Skeletal muscle tissue (tissue), 4 donors: ENCODE data around the gene WDR70. TPM values are rescaled to one million over a fixed set of nuclear protein-coding genes. Genes with fewer than 3 reads are reported as not detected.

Source experiments
- H3K27ac ChIP-seq: one replicate; pipeline ENCODE4 v1.7.0; 2013; ENCODE audit warnings: mild to moderate bottlenecking, low read depth, low read length, inconsistent platforms
- H3K27me3 ChIP-seq, 3 donors: one replicate each; pipeline ENCODE4 v1.7.0; 2013; ENCODE audit warnings: low read length in 3 of 3; ENCODE audit not compliant: control insufficient read depth in 3 of 3, insufficient read depth in 3 of 3
- H3K36me3 ChIP-seq, 3 donors: one replicate each; pipeline ENCODE4 v1.7.0; 2013; ENCODE audit warnings: low read length in 3 of 3; ENCODE audit not compliant: control insufficient read depth in 3 of 3, insufficient read depth in 3 of 3
- H3K4me1 ChIP-seq, 3 donors: one replicate each; pipeline ENCODE4 v1.7.0; 2013; ENCODE audit warnings: low read length in 3 of 3, mild to moderate bottlenecking in 3 of 3; ENCODE audit not compliant: control insufficient read depth in 3 of 3, insufficient read depth in 3 of 3
- H3K4me3 ChIP-seq, 3 donors: one replicate each; pipeline ENCODE4 v1.7.0; 2013; ENCODE audit warnings: low read length in 3 of 3
- H3K9ac ChIP-seq, 3 donors: one replicate each; pipeline ENCODE4 v1.7.0; 2013; ENCODE audit warnings: low read length in 3 of 3, mild to moderate bottlenecking in 3 of 3, moderate library complexity in 2 of 3, low read depth in 1 of 3
- H3K9me3 ChIP-seq, 3 donors: one replicate each; pipeline ENCODE4 v1.7.0; 2013; ENCODE audit warnings: low read length in 3 of 3; ENCODE audit not compliant: control insufficient read depth in 3 of 3
- total RNA-seq: library from RNA; depleted of rRNA; stranded (reverse); fragments of >200 nt; gene quantifications from one replicate; pipeline ENCODE4 v1.2.3, GENCODE V29; 2014
- donor health status: Osteomylitis.

WDR70 gene
- total RNA-seq, 1 donor from 2014 or later = 23.0 TPM

GRCh38 chr5:37554938-37555337, 175.8 kb downstream of the WDR70 start:
- Histone ChIP-seq H3K4me3 (no peak overlapping the region), H3K27me3 (no peaks in the 10 kb centered on the region), H3K36me3 (no peaks in the 10 kb centered on the region), H3K9me3 (no peaks in the 10 kb centered on the region), H3K4me1 (peaks cover 0 to 5% (median 0%) of the 10 kb centered on the region in 3 donors), H3K9ac (no peak overlapping the region), H3K27ac (no peak overlapping the region)

DNA sequence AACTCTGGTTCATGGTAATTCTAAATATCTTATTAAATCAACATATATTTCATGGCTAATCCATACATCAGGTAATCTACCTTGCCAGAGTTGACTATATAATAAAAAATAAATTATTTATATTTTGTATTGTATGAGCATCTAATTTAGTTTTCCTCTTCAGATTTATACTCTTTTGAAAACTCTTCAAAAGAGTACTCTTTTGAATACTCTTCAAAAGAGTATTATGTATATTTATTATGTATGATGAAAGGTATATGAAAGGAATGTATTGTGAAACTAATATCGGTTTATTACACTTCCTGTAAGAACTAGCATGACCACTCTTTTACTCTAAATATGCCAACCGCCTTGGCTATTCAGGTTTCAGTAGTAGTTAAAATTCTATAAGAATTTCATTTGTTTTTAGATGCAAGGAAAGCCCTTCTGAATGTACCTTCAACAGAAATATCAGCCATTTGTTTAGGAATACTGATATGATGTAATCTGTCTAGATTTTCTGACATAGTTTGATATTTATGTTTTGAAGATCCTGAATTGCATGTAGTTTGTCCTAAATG, 178.7 kb downstream of the WDR70 start:
- H3K27ac ChIP-seq = no peak overlapping the region
- H3K9ac ChIP-seq = no peak overlapping the region

GRCh38 chr5:37565062-37565670, 186.0 kb downstream of the WDR70 start:
- no peaks in the 10 kb centered on the region for H3K27me3 ChIP-seq
- H3K9me3 ChIP-seq = no peaks in the 10 kb centered on the region
- peaks cover 3 to 15% (median 12%) of the 10 kb centered on the region in 3 donors for H3K4me1 ChIP-seq
- no peaks in the 10 kb centered on the region for H3K36me3 ChIP-seq
- no peak overlapping the region for H3K4me3 ChIP-seq
- no peak overlapping the region for H3K9ac ChIP-seq
- H3K27ac ChIP-seq = no peak overlapping the region

More for the DNA sequence above, 178.7 kb downstream of the WDR70 start:
- Histone ChIP-seq H3K9me3 (no peaks in the 10 kb centered on the region), H3K4me1 (peaks cover 0 to 5% (median 0%) of the 10 kb centered on the region in 3 donors), H3K36me3 (no peaks in the 10 kb centered on the region), H3K27me3 (no peaks in the 10 kb centered on the region), H3K4me3 (no peak overlapping the region)

- Histone ChIP-seq H3K4me3 (no peak overlapping the region), H3K27me3 (no peaks in the 10 kb centered on the region), H3K4me1 (peaks cover 3 to 15% (median 12%) of the 10 kb centered on the region in 3 donors), H3K27ac (no peak overlapping the region), H3K9ac (no peak overlapping the region), H3K36me3 (no peaks in the 10 kb centered on the region), H3K9me3 (no peaks in the 10 kb centered on the region)
Observed at GRCh38 chr5:37567566-37567965, 188.4 kb downstream of the WDR70 start.

DNA sequence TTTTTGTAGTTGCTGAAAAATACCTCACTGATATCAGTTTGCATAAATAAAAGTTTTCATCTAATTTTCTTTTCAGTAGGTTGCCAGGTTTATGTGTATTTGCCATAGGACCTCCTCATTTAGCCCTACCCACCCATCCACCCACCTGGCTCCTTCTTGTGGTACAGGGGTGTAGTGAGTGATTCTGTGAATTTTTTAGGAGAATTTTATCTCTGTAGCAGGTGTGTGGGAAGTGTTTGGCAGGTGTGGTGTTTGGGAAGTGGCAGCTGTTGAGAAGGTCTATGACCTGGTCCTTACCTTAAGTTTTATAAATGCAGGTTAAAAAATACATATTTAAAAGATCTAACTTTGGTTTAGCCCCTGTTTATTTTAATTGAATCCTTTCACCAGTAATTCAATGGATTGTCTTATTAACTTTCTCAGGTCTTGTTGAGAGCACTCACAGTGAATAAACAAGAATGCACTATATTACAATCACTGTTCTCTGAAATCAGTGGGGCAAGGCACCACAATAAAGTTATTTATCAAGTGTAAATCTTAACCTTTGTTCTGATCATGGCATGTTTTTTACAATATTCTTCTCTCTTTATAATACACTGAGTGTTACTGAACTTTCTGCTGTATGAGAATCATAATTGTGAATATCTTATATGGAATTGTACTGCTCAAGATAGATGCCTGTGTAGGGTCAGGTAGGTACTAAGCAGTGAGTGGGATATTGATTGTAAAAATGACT, 189.1 kb downstream of the WDR70 start:
- peaks cover 3 to 15% (median 12%) of the 10 kb centered on the region in 3 donors for H3K4me1 ChIP-seq
- H3K27ac ChIP-seq = no peak overlapping the region
- no peak overlapping the region for H3K4me3 ChIP-seq
- no peaks in the 10 kb centered on the region for H3K9me3 ChIP-seq
- no peaks in the 10 kb centered on the region for H3K27me3 ChIP-seq
- no peak overlapping the region for H3K9ac ChIP-seq
- no peaks in the 10 kb centered on the region for H3K36me3 ChIP-seq

- H3K36me3 ChIP-seq = no peaks in the 10 kb centered on the region
- H3K9ac ChIP-seq = no peak overlapping the region
- H3K9me3 ChIP-seq = no peaks in the 10 kb centered on the region
- H3K4me3 ChIP-seq = no peak overlapping the region
- peaks cover 3 to 15% (median 12%) of the 10 kb centered on the region in 3 donors for H3K4me1 ChIP-seq
- H3K27ac ChIP-seq = no peak overlapping the region
- no peaks in the 10 kb centered on the region for H3K27me3 ChIP-seq
Observed at GRCh38 chr5:37568893-37569292, 189.8 kb downstream of the WDR70 start.

DNA sequence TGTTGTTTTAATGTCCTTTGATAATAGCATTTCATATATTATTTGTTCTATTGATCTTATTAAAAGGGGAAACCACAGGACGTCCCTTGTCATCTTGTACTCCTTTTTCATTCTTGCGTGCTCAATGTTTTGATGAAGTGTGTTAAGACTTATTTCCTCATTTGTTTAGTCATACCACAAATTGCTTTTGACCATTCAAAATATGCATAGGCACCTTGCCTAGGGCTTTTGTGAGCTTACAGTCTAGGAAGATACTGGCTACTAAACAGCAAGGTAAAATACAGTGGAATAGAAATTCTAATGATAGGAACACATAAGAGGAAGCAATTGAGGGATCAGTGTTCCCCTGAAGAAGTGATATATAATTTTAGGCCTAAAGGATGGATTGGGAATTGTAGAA, 190.3 kb downstream of the WDR70 start:
- Histone ChIP-seq H3K27me3 (no peaks in the 10 kb centered on the region), H3K4me1 (peaks cover 3 to 15% (median 12%) of the 10 kb centered on the region in 3 donors), H3K9ac (no peak overlapping the region), H3K4me3 (no peak overlapping the region), H3K36me3 (no peaks in the 10 kb centered on the region), H3K27ac (no peak overlapping the region), H3K9me3 (no peaks in the 10 kb centered on the region)

- Histone ChIP-seq H3K27ac (no peak overlapping the region), H3K9ac (no peak overlapping the region), H3K4me3 (no peak overlapping the region), H3K36me3 (no peaks in the 10 kb centered on the region), H3K4me1 (peaks cover 3 to 15% (median 12%) of the 10 kb centered on the region in 3 donors), H3K27me3 (no peaks in the 10 kb centered on the region), H3K9me3 (no peaks in the 10 kb centered on the region)
Observed at GRCh38 chr5:37570597-37570996, 191.5 kb downstream of the WDR70 start.

GRCh38 chr5:37571985-37572384, 192.9 kb downstream of the WDR70 start:
- Histone ChIP-seq H3K36me3 (no peaks in the 10 kb centered on the region), H3K9ac (no peak overlapping the region), H3K4me1 (peaks cover 3 to 15% (median 12%) of the 10 kb centered on the region in 3 donors), H3K9me3 (no peaks in the 10 kb centered on the region), H3K27ac (no peak overlapping the region), H3K27me3 (no peaks in the 10 kb centered on the region), H3K4me3 (no peak overlapping the region)
